Lower leg skin (tissue), 4 donors: ENCODE results near the gene NR1H3. TPM values are rescaled to one million over a fixed set of nuclear protein-coding genes. Genes with fewer than 3 reads are reported as not detected.
"Not testable (repeated sequence)": the region's sequence is repeated elsewhere in the genome, so short reads cannot be mapped to it uniquely, and the experiment has no call there.

Experiments
- DNase-seq, 2 donors: peaks; one replicate each; pipeline ENCODE4 v3.0.0-alpha.2; 2019; ENCODE audit warnings: low spot score in 2 of 2
- H3K4me3 ChIP-seq: fragments of 200-600 bp; sonication (generic); 2 replicates; pipeline ENCODE4 v1.5.1; 2017; ENCODE audit warnings: mild to moderate bottlenecking, low read depth; ENCODE audit not compliant: poor library complexity, severe bottlenecking
- CTCF ChIP-seq, 3 donors: fragments of 450-650 bp; IDR thresholded peaks; one replicate each; pipeline ENCODE4 v1.5.1; 2016; ENCODE audit warnings: antibody characterized with exemption in 3 of 3, mild to moderate bottlenecking in 3 of 3, moderate library complexity in 2 of 3
- POLR2A ChIP-seq, 2 donors: fragments of 450-650 bp; IDR thresholded peaks; one replicate each; pipeline ENCODE4 v1.6.1; 2016 to 2017; ENCODE audit warnings: antibody characterized with exemption in 2 of 2, mild to moderate bottlenecking in 1 of 2, moderate library complexity in 1 of 2
- WGBS, 2 donors: methylation state at CpG; one replicate each; pipeline ENCODE4 v1.1.5; 2018; 5-methylcytosine and 5-hydroxymethylcytosine counted together
- intact Hi-C: fragments of 100-400 bp; cut with DNase I; formaldehyde crosslinking; loops from one replicate; pipeline ENCODE4 v1.15.0; 2023; ENCODE audit warnings: low total_unique reads
- total RNA-seq, 4 donors: library from RNA; depleted of rRNA; stranded (reverse); fragments of >200 nt; gene quantifications; one replicate each; pipeline ENCODE4 v1.1.0, GENCODE V29; 2016

The NR1H3 gene
- 10 to 100 TPM; 18.5 to 34.6 (median 23.4) TPM for total RNA-seq

- H3K4me3 ChIP-seq, result no peak within 1 kb of the TSS
- intact Hi-C loops, result no loop called here
- TF ChIP-seq POLR2A (IDR thresholded peaks at IDR 0.05) (no peak), CTCF (IDR thresholded peaks at IDR 0.05) (no peak)
- 3 to 7% methylated on average over 15 of the region's 15 CpGs for WGBS, 2 donors
- peak; percentile 62 to 97 for DNase-seq
Observed at GRCh38 chr11:47257517-47258316, at the start of gene NR1H3. NR1H3 (plus strand) TSS chr11:47257996; CDS start chr11:47259217, 1,221 bp downstream.

DNA sequence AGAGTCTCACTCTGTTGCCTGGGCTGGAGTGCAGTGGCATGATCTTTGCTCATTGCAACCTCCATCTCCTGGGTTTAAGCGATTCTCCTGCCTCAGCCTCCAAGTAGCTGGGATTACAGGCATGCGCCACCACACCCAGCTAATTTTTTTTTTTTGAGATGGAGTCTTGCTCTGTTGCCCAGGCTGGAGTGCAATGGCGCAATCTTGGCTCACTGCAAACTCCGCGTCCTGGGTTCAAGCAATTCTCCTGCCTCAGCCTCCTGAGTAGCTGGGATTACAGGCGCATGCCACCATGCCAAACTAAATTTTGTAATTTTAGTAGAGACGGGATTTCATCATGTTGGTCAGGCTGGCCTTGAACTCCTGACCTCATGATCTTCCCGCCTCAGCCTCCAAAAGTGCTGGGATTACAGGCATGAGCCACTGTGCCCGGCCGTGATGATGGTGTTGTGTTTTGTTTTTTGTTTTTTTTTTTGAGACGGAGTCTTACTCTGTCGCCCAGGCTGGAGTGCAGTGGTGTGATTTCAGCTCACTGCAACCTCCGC, 49.7 kb upstream of the NR1H3 start:
- intact Hi-C loops, DNase-seq, H3K4me3 ChIP-seq: not testable (repeated sequence)
- 97% methylated on average over 13 of the region's 13 CpGs for WGBS, 2 donors

DNA sequence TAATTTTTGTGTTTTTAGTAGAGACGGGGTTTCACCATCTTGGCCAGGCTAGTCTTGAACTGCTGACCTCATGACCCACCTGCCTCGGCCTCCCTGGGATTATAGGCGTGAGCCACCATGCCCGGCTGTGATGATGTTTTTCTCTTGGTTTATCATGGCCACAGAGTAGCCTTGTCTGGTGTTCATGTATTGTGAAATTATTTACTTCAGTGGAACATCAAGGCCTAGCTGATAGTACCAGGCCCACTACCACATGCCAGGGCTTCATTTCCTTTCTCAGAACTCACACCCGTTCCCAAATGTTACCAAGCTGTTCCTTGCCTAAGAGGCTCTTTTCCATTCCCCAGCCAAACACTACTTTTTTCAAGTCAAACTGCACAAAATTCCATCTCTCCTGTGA, 49.2 kb upstream of the NR1H3 start:
- TF ChIP-seq POLR2A (IDR thresholded peaks at IDR 0.05), result no peak
- no peak for TF ChIP-seq CTCF (IDR thresholded peaks at IDR 0.05)
- 92 to 93% methylated on average over 5 of the region's 5 CpGs for WGBS, 2 donors
- no peak for DNase-seq
- H3K4me3 ChIP-seq, result no peak overlapping the region
- intact Hi-C loops, result no loop called here

GRCh38 chr11:47212938-47213337, 44.9 kb upstream of the NR1H3 start:
- no peak for TF ChIP-seq POLR2A (IDR thresholded peaks at IDR 0.05)
- no peak for TF ChIP-seq CTCF (IDR thresholded peaks at IDR 0.05)
- H3K4me3 ChIP-seq, result no peak overlapping the region
- intact Hi-C loops, result no loop called here
- 66 to 67% methylated on average over 12 of the region's 12 CpGs for WGBS, 2 donors
- DNase-seq, result no peak

- TF ChIP-seq CTCF (IDR thresholded peaks at IDR 0.05) (no peak), POLR2A (IDR thresholded peaks at IDR 0.05) (peak in 1 of 2 donors; percentile 24)
- intact Hi-C loops, result no loop called here
- WGBS, 2 donors, result 5 to 12% methylated on average over 20 of the region's 20 CpGs
- peak overlapping the region; percentile 29 for H3K4me3 ChIP-seq
- peak; percentile 92 to 99 for DNase-seq
Observed at GRCh38 chr11:47213950-47214565, 43.7 kb upstream of the NR1H3 start.

DNA sequence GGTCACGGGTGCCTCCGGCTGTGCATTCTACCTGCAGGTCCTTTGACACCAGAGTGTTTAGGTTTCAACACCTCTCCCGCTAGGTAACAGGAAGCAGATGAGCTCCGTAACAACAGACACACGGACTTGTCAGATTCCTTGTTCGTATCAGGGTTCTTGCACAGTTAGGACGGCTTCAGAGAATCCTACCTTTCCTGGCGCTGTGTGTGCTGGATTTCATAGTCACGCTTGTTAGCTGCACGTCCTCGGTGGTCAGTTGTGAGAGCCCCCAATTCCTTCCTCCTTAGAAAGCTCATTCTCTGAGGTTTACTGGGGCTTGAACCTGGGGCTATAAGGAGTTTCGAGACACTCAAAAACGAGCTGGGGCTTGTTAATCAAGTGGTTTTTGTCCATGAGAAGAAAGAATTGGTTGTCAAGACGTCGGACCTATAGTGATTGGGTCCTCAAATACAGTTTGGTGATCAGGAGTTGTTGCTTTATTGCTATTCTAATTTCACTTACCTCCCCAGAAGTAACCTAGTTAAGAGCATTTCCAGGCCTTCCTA, 42.4 kb upstream of the NR1H3 start:
- TF ChIP-seq POLR2A (IDR thresholded peaks at IDR 0.05) (no peak), CTCF (IDR thresholded peaks at IDR 0.05) (no peak)
- peak overlapping the region; percentile 65 for H3K4me3 ChIP-seq
- intact Hi-C loops, result no loop called here
- DNase-seq, result no peak
- 0 to 1% methylated on average over 12 to 13 of the region's 15 CpGs for WGBS, 2 donors
